ENCODE results near the gene CHURC1. TPM values are rescaled to one million over a fixed set of nuclear protein-coding genes. Genes with fewer than 3 reads are reported as not detected.

CHURC1 gene
- total RNA-seq, 1 donor from 2014 or later = 72.6 TPM

DNA sequence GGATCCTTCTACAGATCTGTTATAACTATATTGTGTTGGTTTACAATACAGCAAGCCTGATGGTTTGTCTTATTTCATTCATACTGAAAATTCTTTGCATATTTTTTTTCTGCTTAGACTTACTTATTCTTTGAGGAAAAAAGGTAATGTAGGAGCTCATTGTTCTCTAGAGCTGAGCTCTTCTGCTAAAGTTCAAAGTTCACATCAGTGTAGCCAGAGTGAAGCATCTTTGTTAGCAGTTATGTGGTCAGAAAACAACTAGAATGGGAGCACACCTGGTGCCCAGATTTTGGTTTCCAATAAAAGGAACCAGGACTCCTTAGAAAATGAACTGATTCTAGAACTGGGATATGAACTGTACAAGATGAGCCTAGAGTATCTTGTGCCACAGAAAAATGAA is 18.0 kb downstream of the CHURC1 start:
- H3K4me3 ChIP-seq = no peak overlapping the region
- intact Hi-C loops (cut with DNase I) = no loop called here
- no peaks in the 10 kb centered on the region for H3K9me3 ChIP-seq
- DNase-seq (no peak), ATAC-seq (no peak)
- H3K27ac ChIP-seq = no peak overlapping the region
- no peaks in the 10 kb centered on the region for H3K27me3 ChIP-seq (ENCODE audit: low read depth)
- H3K4me1 ChIP-seq = peaks cover 5% of the 10 kb centered on the region
- TF ChIP-seq, protein P1, sequence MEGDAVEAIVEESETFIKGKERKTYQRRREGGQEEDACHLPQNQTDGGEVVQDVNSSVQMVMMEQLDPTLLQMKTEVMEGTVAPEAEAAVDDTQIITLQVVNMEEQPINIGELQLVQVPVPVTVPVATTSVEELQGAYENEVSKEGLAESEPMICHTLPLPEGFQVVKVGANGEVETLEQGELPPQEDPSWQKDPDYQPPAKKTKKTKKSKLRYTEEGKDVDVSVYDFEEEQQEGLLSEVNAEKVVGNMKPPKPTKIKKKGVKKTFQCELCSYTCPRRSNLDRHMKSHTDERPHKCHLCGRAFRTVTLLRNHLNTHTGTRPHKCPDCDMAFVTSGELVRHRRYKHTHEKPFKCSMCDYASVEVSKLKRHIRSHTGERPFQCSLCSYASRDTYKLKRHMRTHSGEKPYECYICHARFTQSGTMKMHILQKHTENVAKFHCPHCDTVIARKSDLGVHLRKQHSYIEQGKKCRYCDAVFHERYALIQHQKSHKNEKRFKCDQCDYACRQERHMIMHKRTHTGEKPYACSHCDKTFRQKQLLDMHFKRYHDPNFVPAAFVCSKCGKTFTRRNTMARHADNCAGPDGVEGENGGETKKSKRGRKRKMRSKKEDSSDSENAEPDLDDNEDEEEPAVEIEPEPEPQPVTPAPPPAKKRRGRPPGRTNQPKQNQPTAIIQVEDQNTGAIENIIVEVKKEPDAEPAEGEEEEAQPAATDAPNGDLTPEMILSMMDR (IDR thresholded peaks at IDR 0.05) = no peak
- H3K36me3 ChIP-seq = peaks cover 63% of the 10 kb centered on the region

DNA sequence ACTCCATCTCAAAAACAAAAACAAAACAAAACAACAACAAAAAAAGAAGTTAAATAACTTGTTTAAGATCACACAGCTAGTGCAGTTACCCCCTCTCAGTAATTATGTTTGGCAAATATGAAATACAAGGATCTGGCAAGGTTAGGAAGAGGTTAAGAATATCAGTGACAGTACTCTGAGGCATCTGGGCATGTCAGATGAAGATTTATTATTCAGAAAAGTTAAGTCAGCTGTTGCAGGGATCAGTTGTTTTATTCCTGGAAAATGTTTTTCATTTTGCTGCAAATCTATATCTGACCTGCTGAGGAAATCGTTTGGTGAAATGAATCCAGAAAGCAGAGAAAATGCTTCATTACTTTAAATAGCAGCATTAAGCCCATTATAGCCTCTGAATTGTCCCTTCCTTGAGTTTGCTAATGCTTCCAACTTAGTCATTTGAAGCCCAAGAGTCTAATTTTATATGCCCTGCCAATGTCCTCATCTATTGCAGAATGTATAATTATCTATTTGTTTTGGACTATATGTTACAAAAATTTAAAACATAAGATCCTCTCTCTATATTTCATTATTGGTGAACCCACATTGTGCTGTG is 20.2 kb downstream of the CHURC1 start:
- H3K36me3 ChIP-seq = peaks cover 57% of the 10 kb centered on the region
- TF ChIP-seq, protein P1 (IDR thresholded peaks at IDR 0.05) = no peak
- H3K27me3 ChIP-seq (ENCODE audit: low read depth) = no peaks in the 10 kb centered on the region
- intact Hi-C loops (cut with DNase I) = no loop called here
- DNase-seq (no peak), ATAC-seq (no peak)
- H3K4me1 ChIP-seq = no peaks in the 10 kb centered on the region
- H3K4me3 ChIP-seq = no peak overlapping the region
- no peaks in the 10 kb centered on the region for H3K9me3 ChIP-seq
- no peak overlapping the region for H3K27ac ChIP-seq

DNA sequence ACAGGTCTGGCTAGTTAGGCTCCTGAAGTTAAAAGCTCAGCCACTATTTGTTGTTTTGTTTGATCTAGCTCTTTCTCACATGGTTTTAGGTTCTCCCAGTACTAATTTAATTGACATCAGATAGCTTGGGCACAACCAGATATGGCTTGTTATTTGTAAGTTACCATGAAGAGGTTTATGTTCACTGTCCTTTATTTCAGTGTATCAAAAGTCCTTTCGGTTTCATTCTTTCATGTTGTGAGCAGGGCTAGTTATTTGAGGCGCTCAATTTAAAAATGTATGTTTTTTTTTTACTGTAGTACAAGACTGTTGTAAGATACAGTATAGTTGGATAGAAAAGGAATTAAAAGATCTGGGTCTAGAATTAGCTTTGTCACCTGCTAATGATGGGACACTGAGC is 21.3 kb downstream of the CHURC1 start:
- DNase-seq (no peak), ATAC-seq (no peak)
- no peaks in the 10 kb centered on the region for H3K27me3 ChIP-seq (ENCODE audit: low read depth)
- TF ChIP-seq, protein P1 (IDR thresholded peaks at IDR 0.05) = no peak
- no peak overlapping the region for H3K27ac ChIP-seq
- H3K9me3 ChIP-seq = no peaks in the 10 kb centered on the region
- intact Hi-C loops (cut with DNase I) = no loop called here
- no peaks in the 10 kb centered on the region for H3K4me1 ChIP-seq
- H3K4me3 ChIP-seq = no peak overlapping the region
- peaks cover 58% of the 10 kb centered on the region for H3K36me3 ChIP-seq

DNA sequence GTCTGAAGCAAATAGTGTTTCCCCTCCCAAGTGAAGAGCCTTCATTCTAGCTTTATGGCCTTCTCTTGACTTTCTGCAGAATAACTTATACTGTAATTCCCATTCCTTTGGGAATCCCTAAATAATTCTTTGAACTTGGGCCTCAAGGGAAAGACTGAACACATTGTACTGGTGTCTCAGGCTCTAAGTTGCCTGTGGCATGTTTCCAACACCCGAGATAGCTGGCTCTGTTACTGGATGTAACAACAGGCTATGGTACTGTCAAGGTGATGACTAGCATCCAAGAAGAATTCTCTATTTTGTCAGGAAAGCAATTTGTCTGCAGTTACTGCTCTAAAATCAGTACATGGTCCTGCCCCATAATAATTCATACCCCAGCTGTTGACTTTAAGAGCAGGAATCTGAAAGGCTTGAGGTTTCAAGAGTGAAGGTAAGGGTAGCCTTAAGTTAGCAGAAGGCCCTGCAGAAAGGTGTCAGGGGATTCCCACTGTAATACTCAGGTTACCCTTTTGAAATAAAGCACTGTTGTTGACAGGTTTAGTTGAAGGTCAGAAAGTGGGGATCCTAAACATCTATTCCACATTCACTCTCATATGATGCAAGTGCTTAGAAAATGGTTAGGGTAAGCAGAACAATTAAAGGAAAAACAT is 23.0 kb downstream of the CHURC1 start:
- H3K4me3 ChIP-seq = no peak overlapping the region
- H3K36me3 ChIP-seq = peaks cover 56% of the 10 kb centered on the region
- TF ChIP-seq, protein P1 (IDR thresholded peaks at IDR 0.05) = no peak
- H3K4me1 ChIP-seq = no peaks in the 10 kb centered on the region
- DNase-seq = no peak
- no peak overlapping the region for H3K27ac ChIP-seq
- H3K27me3 ChIP-seq (ENCODE audit: low read depth) = no peaks in the 10 kb centered on the region
- ATAC-seq = no peak
- H3K9me3 ChIP-seq = no peaks in the 10 kb centered on the region
- intact Hi-C loops (cut with DNase I) = no loop called here

DNA sequence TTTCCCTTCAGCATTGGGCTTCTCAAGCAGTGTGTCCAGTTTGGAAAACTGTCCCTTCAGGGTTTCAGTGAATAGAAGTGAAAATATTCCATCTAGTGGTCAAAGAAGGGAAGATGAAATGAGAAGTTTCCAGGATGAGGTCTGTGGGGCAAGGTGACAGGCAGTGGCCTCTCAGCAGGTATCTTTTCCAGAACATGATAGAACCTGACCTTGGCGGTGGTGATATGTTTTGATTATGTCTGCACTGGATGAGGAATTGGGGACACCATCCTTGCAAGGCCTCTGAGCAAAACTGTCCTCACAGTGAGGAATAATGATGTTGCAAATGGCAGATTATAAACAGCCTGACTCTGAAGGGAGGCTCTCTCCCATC is 23.6 kb downstream of the CHURC1 start:
- no peaks in the 10 kb centered on the region for H3K9me3 ChIP-seq
- DNase-seq = no peak
- peak in 1 of 2 donors; percentile 30 for ATAC-seq

More for the DNA sequence above, 23.6 kb downstream of the CHURC1 start:
- Histone ChIP-seq H3K36me3 (peaks cover 51% of the 10 kb centered on the region), H3K4me1 (no peaks in the 10 kb centered on the region), H3K27me3 (ENCODE audit: low read depth) (no peaks in the 10 kb centered on the region), H3K27ac (no peak overlapping the region), H3K4me3 (no peak overlapping the region)
- TF ChIP-seq, protein P1 (IDR thresholded peaks at IDR 0.05) = peak; percentile 20
- intact Hi-C loops (cut with DNase I) = no loop called here
